Measurements from ENCODE around the gene CXCL16.

DNA sequence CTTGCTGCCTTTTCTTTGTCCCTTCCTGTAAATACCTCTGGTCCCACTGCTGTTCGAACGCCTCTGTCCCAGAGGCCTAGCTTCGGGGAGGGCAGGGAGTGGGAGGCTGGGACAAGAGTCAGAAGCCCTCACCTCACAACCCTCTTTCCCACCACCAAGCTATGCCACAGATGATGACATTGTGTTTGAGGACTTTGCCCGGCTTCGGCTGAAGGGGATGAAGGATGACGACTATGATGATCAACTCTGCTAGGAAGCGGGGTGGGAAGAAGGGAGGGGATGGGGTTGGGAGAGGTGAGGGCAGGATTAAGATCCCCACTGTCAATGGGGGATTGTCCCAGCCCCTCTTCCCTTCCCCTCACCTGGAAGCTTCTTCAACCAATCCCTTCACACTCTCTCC is 18.9 kb downstream of the CXCL16 start:
- TF ChIP-seq, protein P1, sequence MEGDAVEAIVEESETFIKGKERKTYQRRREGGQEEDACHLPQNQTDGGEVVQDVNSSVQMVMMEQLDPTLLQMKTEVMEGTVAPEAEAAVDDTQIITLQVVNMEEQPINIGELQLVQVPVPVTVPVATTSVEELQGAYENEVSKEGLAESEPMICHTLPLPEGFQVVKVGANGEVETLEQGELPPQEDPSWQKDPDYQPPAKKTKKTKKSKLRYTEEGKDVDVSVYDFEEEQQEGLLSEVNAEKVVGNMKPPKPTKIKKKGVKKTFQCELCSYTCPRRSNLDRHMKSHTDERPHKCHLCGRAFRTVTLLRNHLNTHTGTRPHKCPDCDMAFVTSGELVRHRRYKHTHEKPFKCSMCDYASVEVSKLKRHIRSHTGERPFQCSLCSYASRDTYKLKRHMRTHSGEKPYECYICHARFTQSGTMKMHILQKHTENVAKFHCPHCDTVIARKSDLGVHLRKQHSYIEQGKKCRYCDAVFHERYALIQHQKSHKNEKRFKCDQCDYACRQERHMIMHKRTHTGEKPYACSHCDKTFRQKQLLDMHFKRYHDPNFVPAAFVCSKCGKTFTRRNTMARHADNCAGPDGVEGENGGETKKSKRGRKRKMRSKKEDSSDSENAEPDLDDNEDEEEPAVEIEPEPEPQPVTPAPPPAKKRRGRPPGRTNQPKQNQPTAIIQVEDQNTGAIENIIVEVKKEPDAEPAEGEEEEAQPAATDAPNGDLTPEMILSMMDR (conservative IDR thresholded peaks at IDR 0.05; ENCODE audit: low read depth, low read length) = no peak
- TF ChIP-seq EZH2phosphoT487 (IDR thresholded peaks at IDR 0.05; ENCODE audit: borderline replicate concordance, low read length) = no peak
